HG03520 (cell line): ENCODE data around the gene LAMTOR2.
"Not testable (repeated sequence)": the region's sequence is repeated elsewhere in the genome, so short reads cannot be mapped to it uniquely, and the experiment has no call there.

Source experiments
- ATAC-seq: cut with Tn5 transposase; IDR thresholded peaks from one replicate; pipeline ENCODE4 v1.9.1; 2021; ENCODE audit warnings: mild to moderate bottlenecking, moderate library complexity; ENCODE audit not compliant: unreplicated experiment

Gene LAMTOR2

DNA sequence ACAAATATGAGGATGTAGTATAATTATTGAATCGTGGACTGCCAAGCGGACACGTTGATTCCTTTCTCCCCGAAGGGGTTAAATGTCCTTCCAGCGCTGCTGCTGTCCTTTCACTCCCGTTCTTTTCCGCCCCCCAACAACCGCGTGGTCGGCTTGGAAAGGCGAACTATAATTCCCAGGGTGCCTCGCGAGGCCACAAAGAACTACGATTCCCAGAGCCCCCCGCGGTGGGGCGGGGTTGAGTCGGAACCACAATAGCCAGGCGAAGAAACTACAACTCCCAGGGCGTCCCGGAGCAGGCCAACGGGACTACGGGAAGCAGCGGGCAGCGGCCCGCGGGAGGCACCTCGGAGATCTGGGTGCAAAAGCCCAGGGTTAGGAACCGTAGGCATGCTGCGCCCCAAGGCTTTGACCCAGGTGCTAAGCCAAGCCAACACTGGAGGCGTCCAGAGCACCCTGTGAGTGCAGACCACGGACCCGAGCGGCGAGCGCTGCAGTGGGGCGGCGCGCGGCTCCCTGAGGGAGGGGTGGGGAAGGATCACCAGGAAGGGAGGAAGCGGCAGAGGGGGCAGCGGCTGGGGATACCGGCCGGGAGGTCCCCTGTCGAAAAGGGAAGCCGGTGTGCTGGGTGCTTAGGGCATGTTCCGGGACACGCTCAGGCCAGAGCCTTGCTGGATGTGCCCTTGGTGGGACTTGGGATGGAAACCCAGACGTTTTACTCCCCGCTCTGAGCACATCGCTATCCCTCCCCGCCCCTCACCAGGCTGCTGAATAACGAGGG, at the start of gene LAMTOR2:
LAMTOR2 (plus strand) TSS at position 283 of the 781 bp plus-strand sequence; CDS start at position 391, 108 bp downstream.
- ATAC-seq: peak; percentile 64

DNA sequence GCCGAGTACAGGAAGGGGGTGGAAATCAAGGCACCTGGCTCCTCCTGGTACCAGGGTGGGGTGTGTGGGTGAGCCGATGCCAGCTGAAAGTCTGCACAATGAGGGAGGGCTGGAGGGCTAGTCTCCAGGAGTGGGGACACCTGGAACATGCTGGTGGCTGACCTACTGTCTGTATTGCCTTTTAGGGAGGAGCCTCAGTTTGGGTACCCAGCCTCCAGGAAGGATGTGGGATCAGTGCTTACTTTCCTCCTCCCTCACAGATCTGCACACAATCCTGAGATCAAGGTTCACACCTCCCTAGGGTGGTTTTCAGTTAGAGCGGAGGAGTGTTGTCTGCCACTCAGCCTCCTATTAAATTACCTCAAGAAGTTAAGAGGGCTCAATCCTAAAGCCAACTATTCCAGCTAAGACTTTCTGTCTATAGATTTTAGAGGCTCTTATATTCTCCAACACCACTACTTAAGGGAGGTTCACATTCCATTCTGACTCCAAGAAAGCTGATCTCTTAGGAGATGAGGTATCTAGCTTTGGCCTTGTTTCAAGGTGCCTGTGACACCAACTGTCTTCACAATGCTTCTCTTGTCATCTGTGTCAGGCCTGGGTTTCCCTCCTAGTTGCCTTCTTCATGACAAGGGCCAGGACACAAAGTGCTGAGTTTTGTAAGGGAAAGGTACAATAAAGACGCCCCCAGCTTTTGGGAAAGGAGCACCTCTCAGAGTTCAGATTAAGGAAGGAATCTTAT, 49.6 kb upstream of the LAMTOR2 start:
- ATAC-seq: no peak

DNA sequence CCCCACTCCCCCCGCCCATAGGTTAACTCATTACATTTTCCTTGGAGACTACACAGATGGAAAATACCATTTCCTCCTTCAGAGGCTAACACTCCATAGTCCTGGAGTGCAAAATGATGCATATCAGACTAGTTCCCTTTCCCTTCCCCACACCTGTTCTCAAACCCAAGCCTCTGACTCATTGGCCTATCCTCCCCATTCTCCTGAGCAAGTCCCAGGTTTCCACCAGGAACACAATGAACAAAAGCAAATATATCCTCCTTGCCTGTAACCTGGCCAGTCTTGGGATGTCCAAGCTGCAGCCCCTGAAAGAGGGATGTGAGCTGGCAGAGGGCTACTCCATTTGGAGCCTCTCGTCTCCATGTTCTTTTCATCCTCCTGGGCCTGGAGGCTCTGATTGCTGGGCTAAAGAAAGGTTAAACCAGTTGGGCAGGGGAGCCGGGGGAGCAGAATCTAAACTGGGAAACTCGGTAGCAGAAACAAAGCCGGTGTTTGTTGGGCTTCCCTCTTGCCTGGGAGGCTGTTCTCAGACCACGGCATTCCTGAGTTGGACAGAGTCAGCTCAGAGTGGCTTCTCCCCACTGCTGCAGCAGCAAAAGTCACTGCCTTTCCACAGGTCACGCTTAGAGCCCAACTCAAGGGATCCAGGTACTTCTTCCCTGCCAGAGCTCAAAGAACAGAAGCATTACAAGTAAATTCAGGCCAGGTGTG, 47.8 kb upstream of the LAMTOR2 start:
- ATAC-seq: no peak

DNA sequence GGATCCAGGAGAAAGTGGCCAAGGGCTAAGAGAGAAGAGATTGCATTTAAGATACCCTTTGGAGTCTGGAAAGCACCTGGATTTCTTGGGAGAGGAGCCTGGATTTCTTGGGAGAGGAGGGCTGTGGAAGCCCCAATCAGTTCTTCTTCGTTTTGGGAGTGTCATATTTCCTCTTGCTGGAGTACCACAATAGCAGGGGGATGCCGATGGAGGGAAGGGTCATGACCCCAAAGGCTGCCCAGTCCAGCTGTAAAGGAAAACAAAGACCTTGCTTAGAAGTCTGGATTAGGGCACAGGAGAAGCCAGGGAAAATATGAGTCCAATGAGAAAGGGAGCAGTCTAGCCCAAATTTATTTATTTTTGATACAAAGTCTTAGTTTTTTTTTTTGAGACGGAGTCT, 45.2 kb upstream of the LAMTOR2 start:
- no peak for ATAC-seq

DNA sequence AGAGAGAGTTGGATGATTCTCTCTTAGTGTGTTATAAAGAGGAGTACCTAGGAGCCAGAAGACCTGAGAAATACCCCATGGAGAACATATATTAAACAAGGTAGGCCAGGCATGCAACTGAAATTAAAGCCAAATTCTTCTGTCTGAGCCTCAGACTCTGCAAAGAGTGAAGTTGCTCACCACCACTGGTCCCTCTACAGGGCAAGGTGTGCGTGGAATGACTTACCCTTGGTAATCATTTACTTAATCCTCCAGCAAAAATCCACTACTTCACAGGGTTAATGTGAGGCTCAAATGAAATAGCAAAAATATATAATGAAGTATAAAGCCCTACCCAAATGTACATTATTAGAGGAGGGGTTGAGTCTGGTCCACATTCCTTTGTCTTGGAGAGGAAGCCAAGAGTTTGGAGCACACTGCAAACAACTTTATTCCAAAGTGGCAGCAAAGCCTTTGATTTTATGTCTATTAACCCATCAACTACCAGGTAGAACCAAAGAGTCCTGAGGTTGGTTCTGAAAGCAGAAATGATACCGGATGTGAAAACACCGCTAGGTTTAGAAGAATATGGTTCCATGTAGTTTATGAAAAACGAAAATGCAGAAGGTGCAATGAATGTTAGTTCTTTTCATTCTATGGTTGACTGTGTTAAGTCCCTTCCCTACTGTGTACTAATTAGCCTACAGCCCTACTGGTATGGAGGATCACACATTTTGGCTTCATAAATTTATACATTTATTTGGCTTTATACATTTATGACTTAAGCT, 42.3 kb upstream of the LAMTOR2 start:
- peak; percentile 61 for ATAC-seq

DNA sequence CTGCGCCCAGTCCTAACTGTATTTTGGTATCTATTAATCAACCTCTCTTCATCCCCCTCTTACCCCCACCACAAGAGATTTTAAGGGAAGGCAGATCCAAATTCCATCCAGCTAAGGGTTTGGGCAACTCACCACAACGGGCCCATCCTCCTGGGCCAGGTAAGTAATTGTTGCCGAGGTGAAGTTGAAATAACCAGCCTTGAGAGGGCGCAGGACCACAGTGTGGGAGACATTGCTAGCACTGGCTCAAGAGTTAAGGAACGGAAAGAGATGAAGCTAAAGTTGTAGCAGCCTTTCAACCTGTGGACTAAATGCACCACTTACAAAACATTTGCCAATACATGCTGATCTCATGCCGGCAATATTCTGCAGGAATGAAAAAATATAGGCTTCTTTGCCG, 39.8 kb upstream of the LAMTOR2 start:
- no peak for ATAC-seq

DNA sequence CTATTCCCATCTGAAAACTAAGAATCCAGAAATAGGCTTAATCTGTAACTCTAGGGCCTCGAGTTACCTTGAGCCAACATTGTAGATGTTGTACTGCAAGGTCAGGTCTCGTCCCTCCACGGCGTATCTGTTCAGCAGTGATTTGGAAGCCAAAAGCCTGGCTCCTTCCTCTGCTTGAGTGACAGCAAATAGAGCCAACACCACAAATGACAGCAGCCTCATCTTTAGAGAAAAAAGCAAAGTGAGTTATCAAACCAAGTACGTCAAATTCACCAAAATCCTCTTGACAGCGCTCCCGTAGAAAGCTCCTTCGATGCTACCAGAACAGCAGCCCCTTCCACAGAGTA, 34.7 kb upstream of the LAMTOR2 start:
- no peak for ATAC-seq

DNA sequence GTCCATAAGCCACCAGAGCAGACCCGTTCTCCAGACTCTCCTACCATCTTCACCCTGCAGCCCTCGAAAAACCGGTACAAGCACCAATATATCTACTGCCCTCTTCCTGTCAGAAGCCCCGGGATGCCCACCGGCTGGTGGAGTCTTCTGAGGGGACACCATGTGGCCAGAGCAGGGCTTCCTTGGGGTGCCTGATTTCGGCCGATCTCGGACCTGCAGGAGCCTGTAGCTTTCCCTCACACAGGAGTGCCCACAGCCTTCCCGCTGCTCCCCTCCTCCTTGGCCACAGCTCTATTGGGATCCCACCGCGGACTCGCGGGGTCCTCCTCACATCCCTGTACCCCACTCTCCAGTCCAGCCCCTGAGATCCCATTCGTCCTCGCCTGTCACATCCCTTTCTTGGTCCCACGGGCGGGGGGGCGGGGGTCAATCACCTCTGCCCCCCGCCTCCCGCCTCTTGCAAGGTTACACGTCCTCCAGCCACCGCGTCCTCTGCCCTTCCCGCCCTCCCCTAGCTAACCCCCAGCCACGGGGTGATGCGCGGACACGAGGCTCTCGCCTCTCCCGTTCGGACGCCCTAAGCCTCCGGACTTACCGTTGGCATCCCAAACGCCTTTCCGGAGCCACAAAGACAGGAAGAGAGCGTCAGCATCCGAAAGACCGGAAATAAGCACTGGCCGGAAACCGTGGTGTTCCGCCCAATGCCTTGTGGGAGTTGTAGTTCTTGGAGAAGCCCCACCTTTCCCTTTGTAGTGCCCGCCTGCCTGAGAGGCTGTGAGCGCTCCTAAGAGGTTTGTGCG, 34.1 kb upstream of the LAMTOR2 start, which contains the start of gene SSR2:
SSR2 (minus strand) TSS at position 659 of the 800 bp plus-strand sequence. CDS start 784 bp downstream, outside the sequence.
- peak; percentile 85 for ATAC-seq

DNA sequence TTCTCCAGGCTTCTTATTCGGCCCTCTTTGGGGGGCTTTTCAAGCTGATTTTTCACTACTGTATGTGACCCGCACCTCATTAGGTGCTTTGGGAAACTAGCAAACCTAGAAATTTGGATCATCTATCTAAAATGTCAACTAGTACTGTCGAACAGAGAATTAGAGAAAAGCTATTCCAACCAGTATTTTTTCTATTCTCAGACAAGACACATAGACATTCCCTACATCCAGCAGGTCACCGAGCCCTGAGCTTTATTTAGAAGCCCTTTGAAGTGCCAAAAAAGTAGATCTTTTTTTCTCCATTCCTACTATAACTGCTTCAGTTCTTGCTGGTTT, 33.5 kb upstream of the LAMTOR2 start:
- no peak for ATAC-seq

DNA sequence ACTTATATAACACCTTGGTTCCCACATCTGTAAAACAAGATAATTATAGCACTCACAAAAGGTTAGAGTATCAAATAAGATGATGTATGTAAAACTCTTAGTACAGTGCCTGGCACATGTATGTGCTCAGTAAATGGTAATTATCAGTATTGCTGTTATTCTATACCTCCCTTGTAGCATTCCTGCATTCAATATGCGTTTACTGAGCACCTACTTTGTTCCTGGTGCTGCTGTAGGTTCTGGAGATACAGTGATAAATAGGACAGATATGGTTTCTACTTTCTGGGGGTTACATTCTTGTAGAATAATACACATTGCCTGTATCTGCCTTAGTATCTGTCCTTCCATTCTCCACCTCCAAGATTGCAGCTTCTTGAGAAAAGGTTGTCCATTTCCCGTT, 32.6 kb upstream of the LAMTOR2 start:
- no peak for ATAC-seq

DNA sequence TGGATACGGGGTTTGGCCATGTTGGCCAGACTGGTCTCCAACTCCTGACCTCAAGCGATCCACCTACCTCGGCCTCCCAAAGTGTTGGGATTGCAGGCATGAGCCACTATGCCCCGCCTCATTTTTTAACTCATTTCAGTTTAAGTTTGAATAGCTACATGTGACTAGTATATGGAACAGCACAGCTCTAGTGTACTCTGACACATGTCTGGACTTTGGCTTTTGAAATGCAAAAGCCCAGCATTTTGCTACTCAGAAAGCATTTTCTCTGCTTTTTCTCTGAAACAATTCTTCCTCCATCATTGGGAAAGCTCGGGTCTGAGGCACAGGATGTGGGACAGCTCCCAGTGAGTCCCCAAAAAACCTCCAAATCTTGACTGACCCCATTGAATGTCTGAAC, 29.8 kb upstream of the LAMTOR2 start:
- no peak for ATAC-seq

DNA sequence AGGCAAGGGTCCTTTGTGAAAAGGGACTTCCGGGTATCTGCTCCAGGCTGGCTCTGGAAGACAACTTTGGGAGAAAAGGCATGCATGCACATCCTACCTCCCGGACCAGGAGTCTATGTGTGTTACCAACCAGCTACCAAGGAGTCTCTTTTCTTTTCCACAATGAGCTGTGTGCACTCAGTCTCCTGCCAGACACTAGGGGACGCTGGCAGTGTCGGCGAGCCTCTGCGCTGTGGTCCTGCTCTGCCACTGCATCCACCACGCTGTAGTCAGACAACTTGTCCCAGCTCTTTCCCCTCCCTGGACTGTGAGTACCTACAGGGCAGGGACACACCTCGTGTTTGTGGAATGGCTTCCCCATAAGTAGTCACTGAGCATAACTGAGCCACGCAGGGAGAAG, 28.7 kb upstream of the LAMTOR2 start:
- ATAC-seq: no peak

DNA sequence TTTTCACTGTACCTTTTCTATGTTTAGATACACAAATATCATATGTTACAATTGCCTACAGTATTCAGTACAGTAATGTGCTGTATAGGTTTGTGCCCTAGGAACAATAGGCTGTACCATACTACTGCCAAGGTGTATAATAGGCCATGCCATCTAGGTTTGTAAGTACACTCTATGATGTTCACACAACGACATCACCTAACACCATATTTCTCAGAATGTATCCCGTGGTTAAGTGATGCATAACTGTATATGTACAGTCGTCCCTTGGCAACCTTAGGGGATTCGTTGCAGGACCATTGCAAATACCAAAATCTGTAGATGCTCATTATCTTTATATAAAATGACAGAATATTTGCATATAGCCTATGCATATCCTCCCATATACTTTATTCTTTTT, 28.0 kb upstream of the LAMTOR2 start:
- ATAC-seq: no peak

DNA sequence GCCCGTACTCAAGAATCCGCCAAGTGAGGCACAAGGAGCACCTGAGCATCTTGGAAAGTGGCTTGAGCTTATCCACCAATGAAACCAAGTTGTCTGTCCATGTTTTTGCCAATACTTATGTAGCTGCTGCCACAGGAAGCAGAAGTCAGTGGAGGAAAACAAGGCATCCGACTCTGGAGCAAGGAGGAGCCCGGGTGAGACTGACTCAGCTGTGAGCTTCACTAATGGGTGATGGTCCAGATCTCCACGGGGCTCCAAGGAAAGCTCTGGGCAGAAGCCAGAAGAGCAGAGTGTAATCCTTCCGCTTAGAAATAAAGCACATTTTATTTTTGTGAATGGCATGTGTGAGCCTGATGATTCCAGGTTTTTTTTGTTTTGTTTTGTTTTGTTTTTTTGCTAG, 21.6 kb upstream of the LAMTOR2 start:
- no peak for ATAC-seq

DNA sequence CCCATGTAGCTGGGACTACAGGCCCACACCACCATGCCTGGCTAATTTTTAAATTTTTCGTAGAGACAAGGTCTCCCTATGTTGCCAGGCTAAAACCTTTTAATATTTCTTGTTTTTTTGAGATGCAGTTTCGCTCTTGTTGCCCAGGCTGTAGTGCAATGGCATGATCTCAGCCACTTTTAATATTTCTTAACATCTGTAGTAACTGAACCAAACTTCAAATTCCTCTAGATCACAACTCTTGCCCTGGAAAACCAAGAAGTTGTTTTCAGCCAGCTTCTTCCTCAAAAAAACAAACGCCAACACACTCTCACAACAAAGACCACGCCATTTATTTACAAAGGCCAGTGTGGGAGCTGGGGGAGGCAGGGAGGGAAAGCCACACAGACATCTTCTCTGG, 19.6 kb upstream of the LAMTOR2 start:
- not testable (repeated sequence) for ATAC-seq

DNA sequence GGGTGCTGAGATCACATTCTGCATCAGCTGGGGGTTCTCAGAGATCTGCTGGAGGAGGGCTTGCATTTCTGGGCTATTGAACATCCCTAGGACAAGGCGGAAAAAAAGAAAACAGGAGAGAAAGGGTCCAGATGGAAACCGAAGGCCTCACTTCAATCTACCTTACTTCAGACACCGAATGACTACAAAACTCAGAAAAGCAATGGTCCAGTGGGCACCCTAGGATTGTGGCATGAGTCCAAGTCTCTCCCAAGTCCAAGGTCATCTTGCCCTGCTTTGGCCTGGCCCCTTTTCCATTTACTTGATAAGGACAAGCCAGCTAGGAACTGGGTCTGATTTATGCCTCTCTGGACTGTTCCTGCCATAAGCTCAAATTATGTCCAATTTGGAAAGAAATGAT, 11.8 kb upstream of the LAMTOR2 start:
- ATAC-seq: no peak

DNA sequence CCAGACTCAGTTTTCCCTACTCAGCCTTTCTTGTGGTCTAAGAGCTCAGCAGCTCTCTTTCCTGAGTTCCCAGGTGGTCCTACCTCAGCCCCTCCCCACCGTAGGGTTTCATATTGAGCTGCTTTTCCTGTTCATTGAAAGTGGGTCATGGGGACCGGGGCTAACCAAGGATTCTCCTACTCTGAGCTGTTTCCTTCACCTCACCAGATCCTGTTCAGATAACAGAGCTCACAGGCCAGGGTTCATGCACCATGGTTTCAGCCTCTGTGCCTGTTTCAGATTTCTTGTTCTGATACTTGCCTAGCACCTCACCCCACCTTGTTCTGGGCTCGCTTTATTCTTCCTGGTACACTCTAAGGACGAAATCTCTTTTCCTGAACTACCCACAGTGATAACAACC, 9.5 kb upstream of the LAMTOR2 start:
- ATAC-seq: no peak

DNA sequence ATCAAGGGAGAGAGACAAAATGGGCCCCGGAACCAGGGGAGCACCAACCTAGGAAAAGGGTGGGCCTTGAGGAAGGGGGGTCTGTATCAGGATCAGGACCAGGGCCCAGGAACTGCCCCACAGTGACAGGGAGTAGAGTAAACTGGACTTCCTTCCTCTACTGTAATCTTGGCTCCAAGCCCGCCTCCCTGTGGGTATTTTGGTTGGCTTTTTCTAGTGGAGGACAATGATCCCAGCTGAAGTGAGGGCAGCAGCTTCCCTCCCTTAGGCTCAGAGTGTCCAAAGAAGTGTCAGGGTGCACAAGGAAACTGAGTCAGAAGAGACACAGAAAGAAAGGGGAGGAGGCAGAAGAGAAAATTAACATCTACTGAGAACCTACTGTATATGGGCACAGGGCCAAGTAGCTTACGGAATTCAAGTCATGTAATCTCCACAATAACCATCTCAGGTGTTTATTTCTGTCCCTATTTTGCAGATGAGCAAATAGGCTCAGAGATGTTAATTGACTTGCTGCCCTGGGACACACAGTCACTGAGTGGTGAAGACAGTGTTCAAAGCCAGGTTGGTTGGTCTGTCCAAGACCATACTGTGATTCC, 5.8 kb upstream of the LAMTOR2 start:
- ATAC-seq: no peak

DNA sequence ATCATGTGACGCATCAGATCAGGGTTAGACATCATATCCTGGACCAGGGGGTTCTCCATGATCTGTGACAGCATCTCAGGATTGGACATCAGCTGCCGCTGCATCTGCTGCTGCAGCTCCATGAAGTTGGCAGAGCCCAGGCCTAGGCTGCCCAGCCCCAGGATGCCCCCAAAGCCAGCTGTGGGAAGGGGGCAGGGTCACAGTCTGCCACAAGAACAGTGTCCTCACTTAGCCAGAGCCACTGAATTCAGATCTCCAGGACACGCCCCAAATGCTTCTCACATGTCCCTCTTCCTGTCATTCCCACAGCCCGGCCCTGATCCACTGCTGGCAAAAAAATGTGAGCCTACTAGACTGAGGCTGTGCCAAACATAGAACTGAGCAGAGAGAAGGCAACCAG, 4.2 kb upstream of the LAMTOR2 start:
- ATAC-seq: no peak
